Thyroid gland (tissue), 4 donors: Measurements from ENCODE around the gene NAP1L5. TPM values are rescaled to one million over a fixed set of nuclear protein-coding genes. Genes with fewer than 3 reads are reported as not detected.

Experiments
- DNase-seq, 2 donors: peaks; one replicate each; pipeline ENCODE4 v3.0.0-alpha.2; 2019
- H3K27ac ChIP-seq, 3 donors: fragments of 200-600 bp; sonication (generic); 1 replicate in 2 of 3; 2 replicates in 1 of 3; pipeline ENCODE4 v1.5.1; 2016 to 2019; ENCODE audit warnings: mild to moderate bottlenecking in 1 of 3, moderate library complexity in 1 of 3
- H3K27me3 ChIP-seq: fragments of 200-600 bp; sonication (generic); one replicate; pipeline ENCODE4 v1.5.1; 2019
- H3K36me3 ChIP-seq, 2 donors: fragments of 200-600 bp; sonication (generic); one replicate each; pipeline ENCODE4 v1.5.1; 2016 to 2019
- H3K4me1 ChIP-seq, 2 donors: fragments of 200-600 bp; sonication (generic); one replicate each; pipeline ENCODE4 v1.5.1; 2017 to 2019
- H3K4me3 ChIP-seq, 3 donors: fragments of 200-600 bp; sonication (generic); replicated peaks in 1 of 3; 1 replicate in 2 of 3; 2 replicates in 1 of 3; pipeline ENCODE4 v1.5.1; 2016; ENCODE audit warnings: mild to moderate bottlenecking in 1 of 3
- H3K9me3 ChIP-seq: fragments of 200-600 bp; sonication (generic); one replicate; pipeline ENCODE4 v1.5.1; 2017
- CTCF ChIP-seq, 6 experiments: fragments of 200-600 bp in 3 of 6; fragments of 450-650 bp in 3 of 6; sonication (generic) in 3 of 6; IDR thresholded peaks; one replicate each; pipeline ENCODE4 v1.5.1; 2016 to 2019; ENCODE audit warnings: antibody characterized with exemption in 6 of 6, mild to moderate bottlenecking in 2 of 6, inconsistent platforms in 1 of 6, moderate library complexity in 1 of 6
- POLR2A ChIP-seq, 2 donors: fragments of 450-650 bp; IDR thresholded peaks; one replicate each; pipeline ENCODE4 v1.6.1; 2017; ENCODE audit warnings: antibody characterized with exemption in 2 of 2, mild to moderate bottlenecking in 2 of 2, moderate library complexity in 1 of 2
- whole genome bisulfite sequencing, 2 donors: methylation state at CpG; one replicate each; pipeline ENCODE4 v1.1.5; 2017; 5-methylcytosine and 5-hydroxymethylcytosine counted together
- intact Hi-C: fragments of 100-400 bp; cut with DNase I; formaldehyde crosslinking; loops from one replicate; pipeline ENCODE4 v1.15.1; 2023
- small RNA-seq: library from RNA; depleted of rRNA; stranded (forward); fragments of <200 nt; gene quantifications from one replicate; pipeline ENCODE3, GENCODE V24; 2016
- total RNA-seq, 4 donors: library from RNA; depleted of rRNA; stranded (reverse); fragments of >200 nt; gene quantifications; one replicate each; pipeline ENCODE4 v1.2.3, GENCODE V29; 2016

Gene NAP1L5
- total RNA-seq, 4 donors from 2014 or later = 14.1 to 16.3 (median 16.2) TPM

DNA sequence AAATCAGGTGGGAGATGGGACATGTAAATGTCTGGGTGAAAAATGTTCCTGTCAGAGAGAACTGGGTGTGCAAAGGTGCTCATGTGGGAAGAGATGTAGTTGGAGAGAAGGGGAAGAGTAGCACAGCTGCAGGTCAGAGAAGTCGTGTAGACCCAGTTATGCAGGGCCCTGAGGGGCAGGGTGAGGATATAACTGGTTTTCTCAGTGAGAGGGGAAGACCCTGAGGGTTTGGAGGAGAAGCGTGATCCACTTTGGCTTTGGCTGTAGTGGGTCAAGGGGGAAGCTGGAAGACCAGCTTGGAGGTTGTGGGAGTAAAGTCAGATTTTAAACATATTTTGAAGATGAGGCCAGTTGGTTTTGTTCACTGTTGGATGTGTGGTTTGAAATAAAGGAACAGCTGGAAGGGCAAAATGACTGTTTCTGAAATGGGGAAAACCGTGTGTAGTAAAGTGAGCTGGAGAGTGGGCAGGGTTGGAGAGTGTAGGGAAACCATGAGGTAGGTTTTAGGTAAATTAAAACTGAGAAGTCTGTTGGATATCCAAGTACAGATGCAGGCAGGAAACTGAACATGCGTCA is 44.2 kb downstream of the NAP1L5 start:
- WGBS, 2 donors = 86 to 88% methylated on average over 4 of the region's 4 CpGs
- intact Hi-C loops = loop anchor here (10.0 kb wide), 1 partner anchor 59 kb away; the partner anchor contains the start of gene HERC3
- H3K27me3 ChIP-seq = no peaks in the 10 kb centered on the region
- no peaks in the 10 kb centered on the region for H3K4me1 ChIP-seq
- no peak for TF ChIP-seq CTCF (IDR thresholded peaks at IDR 0.05)
- TF ChIP-seq POLR2A (IDR thresholded peaks at IDR 0.05) = no peak
- H3K4me3 ChIP-seq = no peak overlapping the region
- DNase-seq = no peak
- H3K36me3 ChIP-seq = peaks cover 0 to 5% of the 10 kb centered on the region in 2 donors
- H3K27ac ChIP-seq = no peak overlapping the region
- no peaks in the 10 kb centered on the region for H3K9me3 ChIP-seq

GRCh38 chr4:88649716-88650115 is 47.9 kb downstream of the NAP1L5 start:
- 84% methylated on average over 3 of the region's 3 CpGs for WGBS, 2 donors
- intact Hi-C loops = loop anchor here (10.0 kb wide), 1 partner anchor 55 kb away; the partner anchor contains the start of gene HERC3
- Histone ChIP-seq H3K27ac (no peak overlapping the region), H3K4me3 (no peak overlapping the region), H3K36me3 (no peaks in the 10 kb centered on the region), H3K4me1 (no peaks in the 10 kb centered on the region), H3K27me3 (no peaks in the 10 kb centered on the region), H3K9me3 (no peaks in the 10 kb centered on the region)
- no peak for DNase-seq
- TF ChIP-seq CTCF (IDR thresholded peaks at IDR 0.05) (no peak), POLR2A (IDR thresholded peaks at IDR 0.05) (no peak)

DNA sequence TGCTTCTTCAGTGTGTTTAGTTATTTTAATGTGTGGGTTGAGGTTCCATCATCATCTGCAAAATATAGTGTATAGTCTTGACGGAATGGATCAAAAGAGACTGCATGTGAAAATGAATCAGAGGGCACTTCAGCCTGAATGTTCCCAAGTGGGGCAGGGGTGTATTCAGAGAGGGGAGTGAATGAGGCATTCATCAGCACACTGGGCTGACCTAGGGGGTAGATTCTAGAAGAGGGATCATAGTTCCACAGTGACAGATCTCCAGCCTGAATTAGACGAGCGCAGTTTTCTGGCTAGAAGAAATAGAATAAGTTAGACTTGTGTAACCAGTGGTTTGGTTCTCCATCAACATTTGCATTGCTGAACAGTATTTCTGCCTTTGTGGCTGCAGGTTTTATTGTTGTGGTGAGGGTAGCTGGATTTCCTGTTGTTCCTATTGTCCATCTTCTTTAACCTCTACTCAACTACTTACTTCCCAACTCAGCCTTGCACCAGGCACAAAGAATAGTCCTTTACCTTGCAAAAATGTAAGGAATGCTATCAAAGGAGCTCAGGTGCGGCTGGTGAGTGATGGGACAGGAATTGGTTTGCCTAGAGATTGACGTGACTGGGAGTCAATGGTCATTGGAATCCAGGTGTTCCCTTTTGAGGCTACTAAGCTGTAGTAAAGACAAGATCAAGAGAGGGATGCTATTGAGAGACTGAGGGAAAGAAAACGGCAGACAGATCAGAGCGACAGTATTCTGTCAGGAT is 50.9 kb downstream of the NAP1L5 start:
- 90% methylated on average over 7 of the region's 7 CpGs for WGBS, 2 donors
- Histone ChIP-seq H3K27me3 (no peaks in the 10 kb centered on the region), H3K4me3 (no peak overlapping the region), H3K36me3 (no peaks in the 10 kb centered on the region), H3K4me1 (no peaks in the 10 kb centered on the region), H3K9me3 (no peaks in the 10 kb centered on the region), H3K27ac (no peak overlapping the region)
- DNase-seq = no peak
- TF ChIP-seq CTCF (IDR thresholded peaks at IDR 0.05) (no peak), POLR2A (IDR thresholded peaks at IDR 0.05) (no peak)
- intact Hi-C loops = no loop called here

GRCh38 chr4:88645994-88646393 is 51.6 kb downstream of the NAP1L5 start:
- Histone ChIP-seq H3K27ac (no peak overlapping the region), H3K36me3 (no peaks in the 10 kb centered on the region), H3K4me3 (no peak overlapping the region), H3K9me3 (no peaks in the 10 kb centered on the region), H3K27me3 (no peaks in the 10 kb centered on the region), H3K4me1 (no peaks in the 10 kb centered on the region)
- WGBS, 2 donors = 94 to 97% methylated on average over 1 of the region's 1 CpG
- TF ChIP-seq CTCF (IDR thresholded peaks at IDR 0.05) (no peak), POLR2A (IDR thresholded peaks at IDR 0.05) (no peak)
- no peak for DNase-seq
- intact Hi-C loops = no loop called here

Small RNAs within 50 kb of the gene (small RNA-seq; reads per million reads assigned to genes)
- gene RF02115 (not detected), gene RNU6-33P (not detected)

Other genes with a start within 250 kb of the NAP1L5 start
- gene HERC5, start 240.7 kb downstream of the NAP1L5 start, total RNA-seq = 1 to 10 TPM; 8.1 to 9.7 (median 8.7) TPM
- 100 to 1,000 TPM in 2 of 4 donors, 10 to 100 TPM in 2; 84.7 to 154 (median 98.0) TPM for gene PYURF, start 174.1 kb downstream of the NAP1L5 start, total RNA-seq
- 10 to 100 TPM; 37.4 to 75.4 (median 47.8) TPM for gene HERC3, start 105.3 kb downstream of the NAP1L5 start, total RNA-seq